Endothelial cell of umbilical vein (primary cell): ENCODE data around the gene PERCC1. TPM values are rescaled to one million over a fixed set of nuclear protein-coding genes. Genes with fewer than 3 reads are reported as not detected.

Experiments
- BruUV-seq: library from RNA; stranded (reverse); fragments of 400-500 nt; replicated peaks from 2 replicates; lab custom pipeline; 2021; lab: Mats Ljungman, UMichigan
- CTCF ChIA-PET: fragments of 300-600, 350-600 bp; sonication (Branson Sonifier 250); formaldehyde crosslinking; loops from one replicate; lab custom pipeline; 2021; ENCODE audit warnings: antibody characterized with exemption, inconsistent platforms; lab: Charles Lee
- POLR2A ChIA-PET: fragments of 300-600, 350-600 bp; sonication (Branson Sonifier 250); formaldehyde crosslinking; loops from one replicate; lab custom pipeline; 2021; ENCODE audit warnings: antibody characterized with exemption, inconsistent platforms; lab: Charles Lee
- DNase-seq: peaks from one replicate; pipeline ENCODE4 v3.0.0-alpha.2; 2011; ENCODE audit warnings: low read depth, low spot score
- FAIRE-seq: peaks from 2 replicates; lab custom pipeline; 2011; peaks lifted over from hg19 to GRCh38; lab: Jason Lieb, UNC
- H2AFZ ChIP-seq: 2 replicates; pipeline ENCODE4 v1.6.0; 2012; ENCODE audit warnings: low read depth, low read length, control low read depth, inconsistent platforms
- H3K27ac ChIP-seq: 2 replicates; pipeline ENCODE4 v1.5.1; 2011; ENCODE audit warnings: low read depth, mild to moderate bottlenecking, control low read depth, low read length, moderate library complexity; ENCODE audit not compliant: insufficient read depth
- H3K27me3 ChIP-seq, 2 experiments: 2 replicates each; pipeline versions ENCODE4 v1.6.0 to v1.6.1; 2011; ENCODE audit warnings: low read length in 2 of 2, mixed read lengths in 1 of 2; ENCODE audit not compliant: control insufficient read depth in 2 of 2, insufficient read depth in 2 of 2
- H3K36me3 ChIP-seq, 2 experiments: 2 replicates in 1 of 2; 3 replicates in 1 of 2; pipeline ENCODE4 v1.5.1; 2011; ENCODE audit warnings: low read length in 2 of 2, mild to moderate bottlenecking in 1 of 2, moderate library complexity in 1 of 2; ENCODE audit not compliant: control insufficient read depth in 2 of 2, insufficient read depth in 2 of 2; ENCODE audit errors: extremely low read depth in 1 of 2
- H3K4me1 ChIP-seq: 3 replicates; pipeline ENCODE4 v1.5.1; 2011; ENCODE audit warnings: mild to moderate bottlenecking, low read length; ENCODE audit not compliant: control insufficient read depth, insufficient read depth; ENCODE audit errors: extremely low read depth
- H3K4me2 ChIP-seq: 2 replicates; pipeline ENCODE4 v1.6.1; 2011; ENCODE audit warnings: low read length, control low read depth, mixed read lengths; ENCODE audit not compliant: insufficient read depth
- H3K4me3 ChIP-seq, 3 experiments: fragments of 200-600 bp in 1 of 3; sonication (generic), shearing (Covaris generic) in 1 of 3; replicated peaks in 1 of 3; 2 replicates each; pipeline ENCODE4 v1.5.1; 2011 to 2016; ENCODE audit warnings: control low read depth in 3 of 3, low read length in 3 of 3, mild to moderate bottlenecking in 2 of 3, inconsistent platforms in 1 of 3, low read depth in 1 of 3, moderate library complexity in 1 of 3; ENCODE audit not compliant: insufficient read depth in 1 of 3
- H3K79me2 ChIP-seq: 2 replicates; pipeline ENCODE4 v1.6.0; 2012; ENCODE audit warnings: low read length, inconsistent platforms; ENCODE audit not compliant: control insufficient read depth, insufficient read depth
- H3K9ac ChIP-seq: replicated peaks from 2 replicates; pipeline ENCODE3; 2011; ENCODE audit warnings: low read length, control low read depth; ENCODE audit not compliant: insufficient read depth; ENCODE audit errors: extremely low read depth
- H3K9me1 ChIP-seq: replicated peaks from 3 replicates; pipeline ENCODE4 v1.6.0; 2011; ENCODE audit warnings: mild to moderate bottlenecking, low read length; ENCODE audit not compliant: control insufficient read depth, insufficient read depth; ENCODE audit errors: extremely low read depth
- H3K9me3 ChIP-seq: replicated peaks from 2 replicates; pipeline ENCODE4 v1.5.1; 2012; ENCODE audit warnings: low read length, inconsistent platforms; ENCODE audit not compliant: control insufficient read depth, insufficient read depth
- H4K20me1 ChIP-seq: replicated peaks from 2 replicates; pipeline ENCODE3; 2011; ENCODE audit warnings: mild to moderate bottlenecking, low read length; ENCODE audit not compliant: control insufficient read depth, insufficient read depth; ENCODE audit errors: extremely low read depth
- JUN ChIP-seq: IDR thresholded peaks from 2 replicates; pipeline ENCODE4 v1.6.1; 2011; ENCODE audit warnings: borderline replicate concordance, low read depth; ENCODE audit not compliant: insufficient read length, insufficient read depth
- dilution Hi-C: fragments of 300-500 bp; cut with MboI; formaldehyde crosslinking; loops from one replicate; pipeline ENCODE4 v1.15.0; 2019; ENCODE audit warnings: low sequenced_read_pairs; ENCODE audit not compliant: extremely low pct_ligation_motif_present
- intact Hi-C: fragments of 100-400 bp; cut with micrococcal nuclease; formaldehyde crosslinking; loops from one replicate; pipeline ENCODE4 v1.10.0; 2022
- polyA plus RNA-seq, 4 experiments: library from polyadenylated mRNA; depleted of rRNA in 3 of 4; stranded (reverse) in 3 of 4; unstranded in 1 of 4; fragments of >200 nt; gene quantifications; 2 replicates each; pipeline versions ENCODE4 v1.2.1 to v1.2.3, GENCODE V29; 2011 to 2012; ENCODE audit warnings: missing spikeins in 1 of 4
- total RNA-seq: library from RNA; stranded (reverse); gene quantifications from 2 replicates; pipeline ENCODE4 v1.2.3, GENCODE V29; 2021
- TF ChIP-seq, protein P1 (sequence below), 2 donors: IDR thresholded peaks; 1 replicate in 1 of 2; 2 replicates in 1 of 2; pipeline ENCODE4 v1.5.1; 2011; ENCODE audit warnings: low read length in 2 of 2, mild to moderate bottlenecking in 2 of 2, moderate library complexity in 2 of 2, control low read depth in 1 of 2, inconsistent platforms in 1 of 2, low read depth in 1 of 2; ENCODE audit not compliant: insufficient read depth in 1 of 2; ENCODE audit errors: extremely low read depth in 1 of 2

Gene PERCC1
- total and polyA plus RNA-seq, 2 donors (not counting 3 experiments of a cell fraction or from before 2014, with no cell fraction given), result not detected

DNA sequence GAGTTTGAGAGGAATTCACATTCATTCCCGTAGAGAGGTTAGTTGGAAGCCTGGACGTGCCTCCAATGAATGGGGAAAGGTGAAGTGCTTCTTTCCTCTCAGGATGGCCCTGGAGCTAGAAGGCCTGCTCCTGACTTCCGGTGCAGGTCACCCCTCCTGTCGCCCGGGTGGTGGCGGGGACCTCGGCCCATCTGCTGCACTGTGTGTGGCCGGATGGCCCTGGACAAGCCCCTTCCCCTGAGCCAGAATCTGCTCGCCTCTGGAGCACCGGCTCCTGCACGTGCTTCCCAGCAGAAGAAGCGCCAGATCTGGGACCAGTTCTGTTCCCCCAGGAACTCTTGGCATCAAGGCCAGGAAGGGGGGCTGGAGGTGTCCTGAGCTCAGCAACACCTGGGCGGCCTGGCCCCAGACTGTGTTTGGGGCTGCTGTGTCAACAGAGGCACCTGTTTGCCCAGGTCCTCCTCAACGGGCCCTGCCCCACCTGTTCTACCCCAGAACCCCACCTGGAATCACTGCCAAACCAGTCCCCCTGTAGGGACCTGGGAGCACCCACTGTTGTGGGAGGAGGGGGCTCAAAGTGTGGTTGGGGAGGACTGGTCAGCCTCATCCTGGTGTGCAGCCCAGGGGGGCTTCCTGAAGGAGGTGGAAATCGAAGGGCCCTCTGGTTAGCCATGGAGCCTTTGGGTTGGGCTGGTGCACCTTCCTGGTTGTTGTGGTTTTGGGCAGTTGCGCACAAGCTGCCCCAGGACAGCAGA lies 5.1 kb upstream of the PERCC1 start:
- CTCF ChIA-PET, result no interaction called here

More for the DNA sequence above, 5.1 kb upstream of the PERCC1 start:
- dilution Hi-C loops (no loop called here), intact Hi-C loops (loop anchor here (10.0 kb wide), 1 partner anchor 279 kb away; the partner anchor contains the start of gene MAPK8IP3)
- H3K9me3 ChIP-seq, result no peaks in the 10 kb centered on the region
- H3K4me3 ChIP-seq, result no peak overlapping the region
- no peaks in the 10 kb centered on the region for H3K27me3 ChIP-seq
- H3K9ac ChIP-seq, result no peak overlapping the region
- no peak overlapping the region for H2AFZ ChIP-seq
- no peaks in the 10 kb centered on the region for H3K36me3 ChIP-seq
- no peak overlapping the region for H3K4me2 ChIP-seq
- DNase-seq, result no peak
- peaks cover 2% of the 10 kb centered on the region for H3K4me1 ChIP-seq
- BruUV-seq, result no TSS peak
- H3K9me1 ChIP-seq, result no peaks in the 10 kb centered on the region
- FAIRE-seq, result no peak
- no peaks in the 10 kb centered on the region for H3K79me2 ChIP-seq
- no peak overlapping the region for H3K27ac ChIP-seq
- POLR2A ChIA-PET, result no interaction called here
- TF ChIP-seq JUN, result no peak
- TF ChIP-seq, protein P1, sequence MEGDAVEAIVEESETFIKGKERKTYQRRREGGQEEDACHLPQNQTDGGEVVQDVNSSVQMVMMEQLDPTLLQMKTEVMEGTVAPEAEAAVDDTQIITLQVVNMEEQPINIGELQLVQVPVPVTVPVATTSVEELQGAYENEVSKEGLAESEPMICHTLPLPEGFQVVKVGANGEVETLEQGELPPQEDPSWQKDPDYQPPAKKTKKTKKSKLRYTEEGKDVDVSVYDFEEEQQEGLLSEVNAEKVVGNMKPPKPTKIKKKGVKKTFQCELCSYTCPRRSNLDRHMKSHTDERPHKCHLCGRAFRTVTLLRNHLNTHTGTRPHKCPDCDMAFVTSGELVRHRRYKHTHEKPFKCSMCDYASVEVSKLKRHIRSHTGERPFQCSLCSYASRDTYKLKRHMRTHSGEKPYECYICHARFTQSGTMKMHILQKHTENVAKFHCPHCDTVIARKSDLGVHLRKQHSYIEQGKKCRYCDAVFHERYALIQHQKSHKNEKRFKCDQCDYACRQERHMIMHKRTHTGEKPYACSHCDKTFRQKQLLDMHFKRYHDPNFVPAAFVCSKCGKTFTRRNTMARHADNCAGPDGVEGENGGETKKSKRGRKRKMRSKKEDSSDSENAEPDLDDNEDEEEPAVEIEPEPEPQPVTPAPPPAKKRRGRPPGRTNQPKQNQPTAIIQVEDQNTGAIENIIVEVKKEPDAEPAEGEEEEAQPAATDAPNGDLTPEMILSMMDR (IDR thresholded peaks at IDR 0.05; ENCODE audit: extremely low read depth in 1 of 2, insufficient read depth in 1 of 2, low read depth in 1 of 2, low read length in 2 of 2), result no peak
- H4K20me1 ChIP-seq, result no peaks in the 10 kb centered on the region
